ENCODE results near the gene CFAP46. TPM values are rescaled to one million over a fixed set of nuclear protein-coding genes. Genes with fewer than 3 reads are reported as not detected.

Gene CFAP46
- total and polyA plus RNA-seq, 9 of the 15 experiments (the other 6 are each of a cell fraction or from before 2014, with no cell fraction given): not detected

DNA sequence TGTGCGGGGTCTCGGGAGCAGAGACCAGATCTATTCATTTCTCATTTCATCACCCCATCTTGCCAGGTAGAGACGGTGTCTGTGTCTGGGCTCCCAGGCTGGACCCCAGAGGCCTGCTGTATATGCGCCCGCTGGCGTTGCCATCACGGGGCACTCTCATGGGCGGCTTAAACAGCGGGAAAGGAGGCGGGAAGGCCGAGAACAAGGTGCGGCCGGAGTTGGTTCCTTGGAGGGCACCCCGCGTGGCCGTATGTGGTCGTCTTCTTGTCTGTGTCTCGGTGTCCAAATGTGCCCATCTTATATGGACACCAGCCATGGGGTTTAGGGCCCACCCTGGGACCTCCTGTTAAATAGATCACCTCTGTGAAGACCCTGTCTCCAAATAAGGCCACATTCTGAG, 2.1 kb upstream of the CFAP46 start:
- FAIRE-seq (no peak), ATAC-seq (no peak), DNase-seq (ENCODE audit: extremely low read depth in 1 of 4, low spot score in 3 of 4) (no peak)
- intact Hi-C loops (cut with micrococcal nuclease) (no loop called here), in situ Hi-C loops (cut with MboI) (loop anchor here (5.0 kb wide), 1 partner anchor 178 kb away; no protein-coding TSS in a partner anchor)
- Histone ChIP-seq H3K9me3 (replicated peaks; ENCODE audit: control insufficient read depth, insufficient read depth, low read depth, low read length) (no peaks in the 10 kb centered on the region), H3K4me3 (no peak overlapping the region), H3K36me3 (ENCODE audit: control insufficient read depth, insufficient read depth, low read length) (no peaks in the 10 kb centered on the region), H3K27ac (ENCODE audit: extremely low read depth, low read depth, low read length) (no peak overlapping the region), H3K4me2 (ENCODE audit: insufficient read depth, low read length) (no peak overlapping the region), H3K9ac (ENCODE audit: insufficient read depth in 1 of 2, low read depth in 2 of 2, low read length in 2 of 2) (no peak overlapping the region), H2AFZ (ENCODE audit: low read depth, low read length) (no peak overlapping the region), H3K27me3 (ENCODE audit: control insufficient read depth in 2 of 2, insufficient read depth in 2 of 2, low read length in 2 of 2) (peaks cover 0 to 37% of the 10 kb centered on the region in 2 experiments; a peak in 3 of 5 replicates), H4K20me1 (replicated peaks; ENCODE audit: control insufficient read depth, insufficient read depth, low read length) (no peaks in the 10 kb centered on the region), H3K4me1 (replicated peaks in 1 of 2; ENCODE audit: control insufficient read depth in 2 of 2, insufficient read depth in 2 of 2, low read length in 2 of 2) (no peaks in the 10 kb centered on the region), H3K79me2 (ENCODE audit: control insufficient read depth, insufficient read depth, low read length) (no peaks in the 10 kb centered on the region), H3K9me1 (ENCODE audit: control insufficient read depth, insufficient read depth, low read length) (no peaks in the 10 kb centered on the region)
- POLR2A ChIA-PET: interaction anchor here (0.6 kb wide), 1 partner anchor 360 kb away, joined by 3 read pairs; no protein-coding TSS in a partner anchor
- BruUV-seq (replicated peaks): no TSS peak
- TF ChIP-seq ZNF197 (CRISPR knock-in tag; IDR thresholded peaks at IDR 0.05; ENCODE audit: low read depth): no peak
- TF ChIP-seq ILF3 (IDR thresholded peaks at IDR 0.05; ENCODE audit: borderline replicate concordance): no peak
- no peak for TF ChIP-seq ZNF764 (CRISPR knock-in tag; IDR thresholded peaks at IDR 0.05; ENCODE audit: low read depth)
- no peak for TF ChIP-seq HMG20A (CRISPR knock-in tag; conservative IDR thresholded peaks at IDR 0.05)
- TF ChIP-seq SNIP1 (IDR thresholded peaks at IDR 0.05; ENCODE audit: low read depth): no peak
- no peak for TF ChIP-seq ZNF785 (CRISPR knock-in tag; IDR thresholded peaks at IDR 0.05)
- no peak for TF ChIP-seq SIRT6 (IDR thresholded peaks at IDR 0.05; ENCODE audit: low read depth, low read length)
- WGBS (ENCODE audit: insufficient coverage, low coverage, missing lambda C conversion rate): 0% methylated on average over 16 of the region's 18 CpGs
- CTCF ChIA-PET (ENCODE audit: low intra/inter-chr PET ratio): no interaction called here
